Esophagus muscularis mucosa (tissue), 3 donors: Measurements from ENCODE around the gene UBA6.

Experiments
- EP300 ChIP-seq: sonication (generic); formaldehyde crosslinking; IDR thresholded peaks from one replicate; pipeline ENCODE4 v1.6.1; 2017; ENCODE audit warnings: antibody characterized with exemption
- POLR2A ChIP-seq: fragments of 450-650 bp; IDR thresholded peaks from one replicate; pipeline ENCODE4 v1.6.1; 2017; ENCODE audit warnings: antibody characterized with exemption, moderate library complexity, mild to moderate bottlenecking, low read depth
- POLR2AphosphoS5 ChIP-seq, 2 donors: sonication (generic); formaldehyde crosslinking; IDR thresholded peaks; one replicate each; pipeline ENCODE4 v1.6.1; 2017; ENCODE audit warnings: antibody characterized with exemption in 2 of 2

DNA sequence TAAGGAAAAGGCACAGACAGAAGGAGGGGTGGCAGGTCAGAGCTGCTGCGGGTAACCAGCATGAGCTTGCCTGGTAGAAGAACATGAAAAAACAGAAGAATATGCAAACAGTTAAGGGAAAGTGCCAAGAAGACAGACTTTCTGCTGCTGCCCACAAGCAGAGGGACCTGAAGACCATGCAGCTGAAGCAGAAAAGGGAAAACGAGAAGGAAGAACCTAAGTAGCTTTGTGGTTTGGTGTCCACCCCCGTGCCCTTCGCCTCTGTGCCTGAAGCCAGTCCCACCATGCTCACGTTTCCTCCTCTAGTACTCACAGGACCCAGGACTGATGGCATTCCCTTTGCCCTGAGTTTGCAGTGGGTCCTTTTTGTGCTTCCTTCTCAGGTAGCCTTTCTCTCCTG, 62.8 kb downstream of the UBA6 start:
- TF ChIP-seq POLR2AphosphoS5 (IDR thresholded peaks at IDR 0.05) = no peak
- TF ChIP-seq POLR2A = no peak
- no peak for TF ChIP-seq EP300
